Epithelial cell of esophagus (primary cell): ENCODE results near the gene EDN1.

Source experiments
- DNase-seq: peaks from one replicate; pipeline ENCODE4 v3.0.0; 2010; ENCODE audit warnings: low read depth
- H3K4me3 ChIP-seq: 2 replicates; pipeline ENCODE4 v1.5.1; 2011; ENCODE audit warnings: mild to moderate bottlenecking, low read length, control low read depth
- CTCF ChIP-seq: IDR thresholded peaks from 2 replicates; pipeline ENCODE4 v1.5.1; 2011; ENCODE audit warnings: low read depth, mild to moderate bottlenecking, low read length, control low read depth, inconsistent platforms; ENCODE audit not compliant: insufficient read depth; ENCODE audit errors: missing control alignments

EDN1 gene

DNA sequence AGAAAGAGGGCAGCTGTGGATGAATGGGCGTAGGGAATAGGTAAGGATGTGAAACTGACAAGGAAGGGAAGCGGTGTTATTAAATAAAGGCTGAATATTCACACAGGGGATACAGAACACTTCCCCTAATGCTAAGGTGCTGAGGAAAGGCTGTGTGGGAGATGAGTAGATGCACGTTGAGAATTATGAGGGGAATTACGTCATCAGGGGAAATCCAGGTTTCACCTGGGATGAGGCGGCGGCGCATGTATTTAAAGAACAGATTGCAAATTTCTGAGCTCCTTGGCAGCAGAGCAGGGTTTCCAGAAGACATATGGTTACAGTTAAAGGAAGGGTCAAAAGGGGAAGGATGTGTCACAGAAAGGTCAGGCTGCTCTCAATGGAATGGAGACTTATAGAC lies 28.7 kb upstream of the EDN1 start:
- H3K4me3 ChIP-seq = no peak overlapping the region

DNA sequence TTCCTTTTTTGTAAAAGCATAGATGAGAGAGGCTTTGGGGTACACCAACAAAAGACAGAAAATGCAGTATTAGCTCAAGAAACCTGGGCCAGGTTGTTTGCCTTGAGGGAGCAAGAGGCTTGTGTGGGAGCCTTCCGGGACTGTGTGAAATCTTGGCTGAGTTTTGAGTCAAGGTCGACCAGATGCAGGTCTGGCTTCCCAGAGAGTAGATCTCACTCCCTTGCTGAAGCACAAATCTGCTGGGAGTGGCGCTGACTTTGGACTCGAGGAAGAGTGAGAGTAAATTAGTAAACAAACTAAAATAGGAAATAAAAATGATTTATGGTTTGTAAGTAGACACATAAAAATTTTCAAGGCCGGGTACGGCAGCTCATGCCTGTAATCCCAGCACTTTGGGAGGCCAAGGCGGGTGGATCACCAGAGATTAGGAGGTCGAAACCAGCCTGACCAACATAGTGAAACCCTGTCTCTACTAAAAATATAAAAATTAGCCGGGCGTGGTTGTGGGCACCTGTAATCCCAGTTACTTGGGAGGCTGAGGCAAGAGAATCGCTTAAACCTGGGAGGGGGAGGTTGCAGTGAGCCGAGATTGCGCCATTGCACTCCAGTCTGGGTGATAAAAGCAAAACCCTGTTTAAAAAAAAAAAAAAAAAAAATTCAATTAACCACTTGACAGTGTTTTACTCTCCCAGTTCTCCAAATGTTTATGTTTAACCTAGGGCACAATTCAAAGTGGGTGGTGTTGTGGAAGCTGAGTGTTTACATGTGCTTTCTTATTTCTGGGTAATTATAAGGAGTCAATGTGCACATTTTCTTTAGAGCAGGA lies 27.7 kb upstream of the EDN1 start:
- H3K4me3 ChIP-seq = no peak overlapping the region
- TF ChIP-seq CTCF = no peak
- DNase-seq = no peak

More for the DNA sequence above, 28.7 kb upstream of the EDN1 start:
- TF ChIP-seq CTCF = no peak
- peak; percentile 51 for DNase-seq

DNA sequence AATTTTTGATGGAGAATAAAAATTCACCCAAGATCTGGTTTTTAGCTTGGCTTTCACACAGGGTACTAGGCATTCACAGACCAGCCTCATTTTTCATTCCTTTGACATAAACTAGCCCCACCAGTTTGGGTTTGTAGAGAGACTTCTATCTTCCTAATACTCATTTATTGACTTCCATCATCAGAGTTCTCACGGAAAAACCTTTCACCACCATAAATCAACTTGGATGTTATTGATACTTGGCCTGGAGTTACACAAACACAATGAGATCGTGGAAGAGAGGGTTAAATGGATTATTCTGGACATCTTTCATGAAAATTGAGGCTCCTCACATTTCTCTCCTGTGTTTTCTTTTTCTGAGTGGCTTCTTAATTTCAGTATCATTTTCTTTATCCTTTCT lies 26.8 kb upstream of the EDN1 start:
- no peak overlapping the region for H3K4me3 ChIP-seq
- DNase-seq = no peak
- no peak for TF ChIP-seq CTCF

- no peak overlapping the region for H3K4me3 ChIP-seq
- DNase-seq = no peak
- no peak for TF ChIP-seq CTCF
These were observed 25.5 kb upstream of the EDN1 start for GRCh38 chr6:12264671-12265070.

DNA sequence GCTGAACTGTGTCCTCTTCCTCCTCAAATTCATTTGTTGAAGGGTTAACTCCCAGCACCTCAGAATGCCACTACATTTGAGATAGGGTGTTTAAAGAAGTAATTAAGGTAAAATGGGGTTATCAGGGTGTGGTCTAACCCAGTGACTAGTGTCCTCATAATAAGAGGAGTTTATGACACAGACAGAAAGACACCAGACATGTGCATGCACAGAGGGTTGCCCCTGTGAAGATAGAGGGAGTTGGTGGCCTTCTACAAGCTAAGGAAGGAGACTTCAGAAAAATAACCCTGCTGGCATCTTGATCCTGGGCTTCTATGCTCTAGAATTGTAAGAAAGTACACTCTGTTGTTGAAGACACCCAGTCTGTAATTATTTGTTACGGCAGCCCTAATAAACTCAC lies 24.9 kb upstream of the EDN1 start:
- H3K4me3 ChIP-seq = no peak overlapping the region
- DNase-seq = no peak
- TF ChIP-seq CTCF = no peak

- no peak for TF ChIP-seq CTCF
- DNase-seq = peak; percentile 88
- no peak overlapping the region for H3K4me3 ChIP-seq
These were observed 24.4 kb upstream of the EDN1 start for GRCh38 chr6:12265791-12266190.

DNA sequence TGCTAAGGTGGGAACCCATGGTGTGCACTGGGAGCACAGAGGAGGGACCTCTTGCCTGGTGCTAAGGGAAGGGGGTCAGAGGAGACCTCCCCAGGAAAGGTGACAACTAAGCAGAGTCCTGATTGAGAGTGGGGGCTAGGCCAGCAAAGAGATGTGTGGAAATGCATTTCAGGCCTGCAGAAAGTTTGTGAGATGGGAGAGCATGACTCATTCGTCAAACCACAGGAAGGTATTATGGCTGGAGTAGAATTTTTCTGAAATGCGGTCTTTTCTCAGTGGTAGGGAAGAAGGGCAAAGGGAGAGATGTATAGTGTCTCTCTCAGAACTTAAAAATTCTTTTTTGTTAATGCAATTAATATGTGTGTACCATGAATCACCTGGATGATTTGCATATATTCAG lies 23.6 kb upstream of the EDN1 start:
- no peak for TF ChIP-seq CTCF
- no peak overlapping the region for H3K4me3 ChIP-seq
- peak; percentile 55 for DNase-seq
